CD4-positive, alpha-beta memory T cell (primary cell): ENCODE results near the gene KIAA1755. TPM values are rescaled to one million over a fixed set of nuclear protein-coding genes. Genes with fewer than 3 reads are reported as not detected.

ENCODE experiments used
- CTCF ChIA-PET: fragments of 350-600 bp; sonication (Branson Sonifier 250); formaldehyde crosslinking; loops from one replicate; lab custom pipeline; 2021; ENCODE audit warnings: inconsistent platforms; ENCODE audit not compliant: partially characterized antibody; lab: Charles Lee
- POLR2A ChIA-PET: fragments of 350-600 bp; sonication (Branson Sonifier 250); formaldehyde crosslinking; loops from one replicate; lab custom pipeline; 2021; ENCODE audit not compliant: partially characterized antibody; lab: Charles Lee
- DNase-seq, 5 donors: peaks; one replicate each; pipeline versions ENCODE4 v3.0.0 to v3.0.0-alpha.2; 2020 to 2022; ENCODE audit warnings: mixed read lengths in 1 of 5
- H3K27ac ChIP-seq: one replicate; pipeline ENCODE4 v1.7.0; 2013; ENCODE audit warnings: low read depth, low read length
- H3K27me3 ChIP-seq: 2 replicates; pipeline ENCODE4 v1.7.0; 2013; ENCODE audit warnings: mild to moderate bottlenecking, low read length, moderate library complexity; ENCODE audit not compliant: insufficient read depth
- H3K36me3 ChIP-seq: 2 replicates; pipeline ENCODE4 v1.7.0; 2013; ENCODE audit warnings: mild to moderate bottlenecking, low read length, moderate library complexity; ENCODE audit not compliant: insufficient read depth
- H3K4me1 ChIP-seq: 2 replicates; pipeline ENCODE4 v1.7.0; 2013; ENCODE audit warnings: mild to moderate bottlenecking, low read length, moderate library complexity; ENCODE audit not compliant: insufficient read depth
- H3K4me3 ChIP-seq, 2 donors: one replicate each; pipeline ENCODE4 v1.7.0; 2013; ENCODE audit warnings: low read length in 2 of 2, mild to moderate bottlenecking in 1 of 2
- H3K9me3 ChIP-seq, 2 donors: one replicate each; pipeline ENCODE4 v1.7.0; 2013; ENCODE audit warnings: low read length in 2 of 2, control low read depth in 1 of 2; ENCODE audit not compliant: control insufficient read depth in 1 of 2
- H3K27ac Mint-ChIP-seq, 7 donors: one replicate each; pipeline ENCODE4 v1.8.0; 2020 to 2021; ENCODE audit warnings: mixed read lengths in 7 of 7, mild to moderate bottlenecking in 6 of 7, inconsistent platforms in 3 of 7, moderate library complexity in 3 of 7
- H3K27me3 Mint-ChIP-seq, 2 donors: one replicate each; pipeline ENCODE4 v1.8.0; 2020 to 2021; ENCODE audit warnings: mixed read lengths in 2 of 2
- H3K36me3 Mint-ChIP-seq, 2 donors: one replicate each; pipeline ENCODE4 v1.8.0; 2020 to 2021; ENCODE audit warnings: mixed read lengths in 2 of 2, inconsistent platforms in 1 of 2, mild to moderate bottlenecking in 1 of 2
- H3K4me1 Mint-ChIP-seq, 4 donors: one replicate each; pipeline ENCODE4 v1.8.0; 2020 to 2021; ENCODE audit warnings: mixed read lengths in 4 of 4, mild to moderate bottlenecking in 1 of 4
- H3K4me3 Mint-ChIP-seq, 8 donors: one replicate each; pipeline ENCODE4 v1.8.0; 2020 to 2021; ENCODE audit warnings: mixed read lengths in 8 of 8, mild to moderate bottlenecking in 7 of 8, moderate library complexity in 6 of 8, inconsistent platforms in 3 of 8
- H3K9me3 Mint-ChIP-seq, 8 donors: one replicate each; pipeline ENCODE4 v1.8.0; 2020 to 2021; ENCODE audit warnings: mixed read lengths in 8 of 8, mild to moderate bottlenecking in 5 of 8, inconsistent platforms in 3 of 8, moderate library complexity in 1 of 8
- intact Hi-C: fragments of 100-400 bp; cut with micrococcal nuclease; formaldehyde crosslinking; loops from one replicate; pipeline ENCODE4 v1.15.1; 2023
- polyA plus RNA-seq, 2 donors: library from polyadenylated mRNA; unstranded; fragments of 300-500 nt; fragmentation: Illumina TruSeq; gene quantifications; one replicate each; pipeline ENCODE4 v1.2.3, GENCODE V29; 2021
- total RNA-seq, 2 experiments: library from RNA; stranded (reverse); gene quantifications; one replicate each; pipeline ENCODE4 v1.2.3, GENCODE V29; 2021

KIAA1755 gene
- total and polyA plus RNA-seq, 4 experiments from 2014 or later, result not detected

DNA sequence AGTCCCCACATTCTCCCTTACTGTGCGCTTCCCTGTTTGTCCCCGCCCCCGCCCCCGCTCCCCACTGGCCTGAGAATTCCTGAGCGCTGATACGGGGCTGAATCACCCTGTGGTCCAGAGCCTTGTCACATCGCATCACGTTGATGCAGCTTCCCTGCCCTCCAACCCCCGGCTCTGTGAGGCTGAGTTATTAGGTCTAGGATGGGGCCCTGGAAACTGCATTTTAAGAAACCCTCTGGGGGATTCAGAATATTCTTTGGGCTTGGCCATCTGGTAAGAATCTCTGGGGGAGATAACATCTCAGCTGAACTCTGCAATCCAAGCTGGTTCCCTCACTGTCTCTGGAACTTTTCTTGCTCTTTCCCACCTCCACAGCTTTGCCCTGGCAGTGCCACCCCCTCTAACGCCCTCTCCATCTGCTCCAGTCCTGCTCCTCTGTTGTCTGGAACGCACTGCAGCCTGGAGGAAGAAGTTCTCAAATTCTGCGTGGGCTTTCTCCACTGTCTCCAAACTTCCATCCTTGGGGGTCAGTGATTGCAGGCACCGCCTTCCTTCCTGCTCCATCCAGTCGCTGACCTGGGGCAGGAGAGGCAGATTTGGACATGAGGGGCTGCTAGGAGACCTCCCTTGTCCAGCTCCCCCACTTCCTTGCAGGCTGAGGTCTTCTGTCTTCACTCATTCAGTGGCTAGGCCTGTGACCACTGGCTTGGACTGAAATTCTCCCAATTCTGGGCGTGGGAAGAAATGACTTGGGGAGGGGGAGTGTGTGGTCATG, 42.6 kb downstream of the KIAA1755 start:
- H3K36me3 Mint-ChIP-seq, result no peaks in the 10 kb centered on the region
- Histone ChIP-seq H3K27ac (no peak overlapping the region), H3K27me3 (no peaks in the 10 kb centered on the region), H3K36me3 (no peaks in the 10 kb centered on the region), H3K4me1 (no peaks in the 10 kb centered on the region), H3K9me3 (no peaks in the 10 kb centered on the region), H3K4me3 (no peak overlapping the region)
- ChIA-PET CTCF (interaction anchor here (5.6 kb wide), 1 partner anchor 159 kb away, joined by 62 read pairs; no protein-coding TSS in a partner anchor), POLR2A (no interaction called here)
- peaks cover 0 to 1% (median 0%) of the 10 kb centered on the region in 8 donors for H3K9me3 Mint-ChIP-seq
- peaks cover 0 to 2% of the 10 kb centered on the region in 2 donors for H3K27me3 Mint-ChIP-seq
- intact Hi-C loops, result no loop called here
- no peak for DNase-seq
- H3K4me1 Mint-ChIP-seq, result peaks cover 0 to 6% (median 1%) of the 10 kb centered on the region in 4 donors
- no peak overlapping the region for H3K4me3 Mint-ChIP-seq
- H3K27ac Mint-ChIP-seq, result no peak overlapping the region

GRCh38 chr20:38216746-38217595, 43.6 kb downstream of the KIAA1755 start:
- no peaks in the 10 kb centered on the region for H3K9me3 ChIP-seq
- no peak overlapping the region for H3K27ac ChIP-seq
- intact Hi-C loops, result no loop called here
- H3K9me3 Mint-ChIP-seq, result peaks cover 0 to 1% (median 0%) of the 10 kb centered on the region in 8 donors
- H3K27ac Mint-ChIP-seq, result no peak overlapping the region
- H3K27me3 ChIP-seq, result no peaks in the 10 kb centered on the region
- no peaks in the 10 kb centered on the region for H3K36me3 Mint-ChIP-seq
- H3K4me3 Mint-ChIP-seq, result peak overlapping the region in 1 of 8 donors; percentile 27
- no peaks in the 10 kb centered on the region for H3K4me1 ChIP-seq
- peaks cover 0 to 2% of the 10 kb centered on the region in 2 donors for H3K27me3 Mint-ChIP-seq
- H3K36me3 ChIP-seq, result no peaks in the 10 kb centered on the region
- H3K4me1 Mint-ChIP-seq, result peaks cover 0 to 4% (median 0%) of the 10 kb centered on the region in 4 donors
- no peak for DNase-seq
- no peak overlapping the region for H3K4me3 ChIP-seq
- ChIA-PET POLR2A (no interaction called here), CTCF (interaction anchor here (0.6 to 5.6 kb wide), 5 partner anchors 8 to 653 kb away, joined by 3 to 62 read pairs (median 6); no protein-coding TSS in a partner anchor)

DNA sequence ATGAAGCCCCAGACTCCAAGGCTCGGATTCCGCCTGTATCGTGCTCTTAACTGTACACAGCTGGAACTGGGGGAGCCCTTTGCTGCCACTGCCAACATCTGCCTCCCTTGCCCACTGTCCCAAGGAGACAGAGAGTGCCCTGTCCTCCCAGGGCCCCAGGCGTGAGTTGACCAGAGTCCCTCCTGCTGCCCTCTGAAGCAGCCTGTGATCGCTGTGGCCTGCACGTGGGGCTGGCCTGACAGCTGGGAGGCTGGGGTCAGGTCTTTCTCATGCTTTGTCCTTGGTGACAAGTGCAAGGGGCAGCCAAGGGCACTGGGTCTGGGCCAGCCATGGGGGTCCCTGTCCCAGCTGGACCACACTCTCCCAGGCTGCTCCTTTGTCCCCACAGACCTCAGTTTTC, 44.3 kb downstream of the KIAA1755 start:
- peaks cover 0 to 1% (median 0%) of the 10 kb centered on the region in 8 donors for H3K9me3 Mint-ChIP-seq
- CTCF ChIA-PET, result interaction anchor here (0.9 to 3.1 kb wide), 3 partner anchors 9 to 652 kb away, joined by 3 to 17 read pairs (median 6); no protein-coding TSS in a partner anchor
- Histone ChIP-seq H3K27ac (no peak overlapping the region), H3K4me1 (no peaks in the 10 kb centered on the region), H3K9me3 (no peaks in the 10 kb centered on the region), H3K27me3 (no peaks in the 10 kb centered on the region), H3K4me3 (no peak overlapping the region), H3K36me3 (no peaks in the 10 kb centered on the region)
- intact Hi-C loops, result no loop called here
- POLR2A ChIA-PET, result no interaction called here
- no peak overlapping the region for H3K27ac Mint-ChIP-seq
- peaks cover 2% of the 10 kb centered on the region in 2 donors for H3K27me3 Mint-ChIP-seq
- H3K36me3 Mint-ChIP-seq, result no peaks in the 10 kb centered on the region
- DNase-seq, result no peak
- no peak overlapping the region for H3K4me3 Mint-ChIP-seq
- H3K4me1 Mint-ChIP-seq, result peaks cover 0 to 4% (median 0%) of the 10 kb centered on the region in 4 donors

DNA sequence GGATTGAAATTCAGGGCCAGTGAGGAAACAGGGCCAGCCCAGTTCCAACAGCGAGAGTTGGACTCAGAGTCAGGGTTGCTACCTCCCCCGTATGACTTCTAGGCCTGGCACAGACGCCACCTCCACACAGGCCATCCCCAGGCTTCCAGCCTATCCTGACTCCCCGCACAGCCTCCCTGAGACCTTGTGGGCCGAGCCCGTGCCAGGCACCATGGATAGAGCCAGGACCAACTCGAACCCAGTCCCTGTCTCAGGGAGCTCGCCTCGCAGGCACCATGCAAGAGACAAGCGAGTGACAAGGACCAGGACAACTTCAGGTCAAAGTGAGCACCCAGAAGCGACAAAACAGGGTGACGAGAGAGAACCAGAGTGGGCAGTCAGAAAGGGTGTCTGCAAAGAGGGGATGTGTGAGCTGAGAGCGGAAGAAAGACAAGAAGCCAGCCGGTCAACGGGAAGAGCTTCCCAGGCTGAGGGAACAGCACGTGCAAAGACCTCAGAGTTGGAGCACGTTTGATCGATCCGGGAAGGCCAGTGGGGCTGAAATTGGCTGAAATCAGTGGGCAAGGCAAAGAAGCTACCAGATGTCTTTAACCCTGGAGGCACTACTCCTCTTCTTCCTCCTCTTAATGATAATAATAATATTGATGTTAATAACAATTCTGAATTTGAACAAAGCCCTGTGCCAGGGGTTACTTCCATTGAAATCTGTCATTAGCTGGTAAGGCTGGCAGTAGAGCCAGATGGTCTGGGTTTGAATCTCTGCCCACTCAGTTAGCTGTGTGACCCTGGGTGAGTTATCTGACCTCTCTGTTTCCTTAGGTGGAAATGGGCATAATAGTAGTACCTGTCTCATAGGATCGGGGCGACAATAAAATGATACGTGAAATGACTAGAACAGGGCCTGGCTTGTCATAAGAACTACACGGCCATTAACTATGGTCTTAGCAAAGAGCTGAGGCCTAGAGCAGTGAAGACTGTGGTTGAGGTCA, 45.0 kb downstream of the KIAA1755 start:
- Histone ChIP-seq H3K4me1 (no peaks in the 10 kb centered on the region), H3K4me3 (no peak overlapping the region), H3K9me3 (no peaks in the 10 kb centered on the region), H3K27me3 (no peaks in the 10 kb centered on the region), H3K27ac (no peak overlapping the region), H3K36me3 (no peaks in the 10 kb centered on the region)
- no peak overlapping the region for H3K4me3 Mint-ChIP-seq
- no peaks in the 10 kb centered on the region for H3K36me3 Mint-ChIP-seq
- no peak for DNase-seq
- peaks cover 0 to 2% of the 10 kb centered on the region in 2 donors for H3K27me3 Mint-ChIP-seq
- no peaks in the 10 kb centered on the region for H3K4me1 Mint-ChIP-seq
- H3K27ac Mint-ChIP-seq, result no peak overlapping the region
- ChIA-PET CTCF (interaction anchor here (0.9 to 3.1 kb wide), 3 partner anchors 10 to 651 kb away, joined by 3 to 17 read pairs (median 6); no protein-coding TSS in a partner anchor), POLR2A (no interaction called here)
- H3K9me3 Mint-ChIP-seq, result peaks cover 0 to 1% (median 0%) of the 10 kb centered on the region in 8 donors
- intact Hi-C loops, result no loop called here

DNA sequence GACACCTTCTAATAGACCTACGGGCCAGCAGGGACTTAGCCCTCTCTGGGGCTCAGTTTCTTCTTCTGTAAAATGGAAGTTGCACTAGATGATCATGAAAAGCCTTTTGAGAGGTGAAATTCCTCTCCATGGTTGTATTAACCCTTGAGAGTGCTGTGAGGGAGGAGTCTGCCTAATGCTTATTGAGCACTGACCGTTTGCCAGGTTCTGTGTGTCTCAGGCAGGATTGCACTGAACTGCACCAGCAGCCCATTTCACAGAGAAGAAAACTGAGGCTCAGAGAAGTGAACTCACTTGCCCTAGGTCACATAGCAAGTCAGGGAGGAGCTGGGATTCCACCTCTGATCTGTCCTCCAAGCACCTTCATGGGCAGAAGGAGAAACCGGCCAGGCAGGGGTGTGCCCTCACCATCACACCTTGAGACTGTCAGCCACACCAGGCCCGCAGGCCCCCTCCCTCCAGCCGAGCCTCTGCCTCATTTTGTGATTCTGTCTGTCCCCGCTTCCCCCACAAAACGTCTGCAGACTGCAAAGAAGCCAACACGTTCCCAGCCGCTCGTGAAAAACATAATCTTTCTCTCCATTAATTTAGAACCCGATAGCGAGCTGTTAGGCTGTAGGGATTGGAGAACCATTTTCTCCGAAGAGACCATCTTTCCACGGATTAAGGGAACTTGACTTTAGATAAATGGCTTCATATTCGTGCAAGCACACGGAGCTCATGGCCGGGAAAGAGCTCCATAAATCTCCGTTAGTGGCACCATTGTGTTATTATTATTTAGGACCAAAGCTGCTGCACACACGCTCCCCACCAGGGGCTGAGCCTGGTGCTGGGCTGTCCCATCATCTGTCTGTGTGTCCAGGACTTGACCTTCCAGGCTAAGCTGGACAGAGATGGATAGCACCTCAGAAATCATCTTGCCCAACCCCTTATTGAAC, 46.0 kb downstream of the KIAA1755 start:
- no peaks in the 10 kb centered on the region for H3K4me1 ChIP-seq
- no peak for DNase-seq
- H3K36me3 ChIP-seq, result no peaks in the 10 kb centered on the region
- Mint-ChIP-seq H3K36me3 (no peaks in the 10 kb centered on the region), H3K4me1 (no peaks in the 10 kb centered on the region), H3K27me3 (peaks cover 0 to 2% of the 10 kb centered on the region in 2 donors), H3K27ac (no peak overlapping the region), H3K9me3 (peaks cover 0 to 1% (median 0%) of the 10 kb centered on the region in 8 donors), H3K4me3 (no peak overlapping the region)
- no peaks in the 10 kb centered on the region for H3K9me3 ChIP-seq
- intact Hi-C loops, result no loop called here
- no peaks in the 10 kb centered on the region for H3K27me3 ChIP-seq
- ChIA-PET CTCF (interaction anchor here (2.0 to 3.1 kb wide), 2 partner anchors 10 to 157 kb away, joined by 6 to 17 read pairs; no protein-coding TSS in a partner anchor), POLR2A (no interaction called here)
- H3K4me3 ChIP-seq, result no peak overlapping the region
- H3K27ac ChIP-seq, result no peak overlapping the region

DNA sequence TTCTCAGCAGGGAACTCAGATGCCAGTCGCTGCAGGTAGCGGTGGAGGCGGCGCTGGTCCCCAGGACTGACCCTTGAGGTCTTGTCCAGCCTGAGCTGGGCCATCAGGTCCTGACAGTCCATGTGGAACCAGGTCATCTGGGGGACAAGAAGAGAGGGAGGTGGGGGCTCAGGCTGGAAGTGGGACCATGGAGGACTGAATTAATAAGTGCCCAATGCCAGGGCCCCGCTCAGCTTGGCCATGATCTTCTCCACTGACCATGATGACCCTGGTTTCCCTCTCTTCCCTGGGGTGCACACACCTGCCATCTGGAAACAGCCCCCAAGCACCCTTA, 47.0 kb downstream of the KIAA1755 start:
- Histone ChIP-seq H3K4me1 (no peaks in the 10 kb centered on the region), H3K36me3 (no peaks in the 10 kb centered on the region), H3K27me3 (no peaks in the 10 kb centered on the region), H3K27ac (no peak overlapping the region), H3K4me3 (no peak overlapping the region), H3K9me3 (no peaks in the 10 kb centered on the region)
- no peaks in the 10 kb centered on the region for H3K36me3 Mint-ChIP-seq
- H3K27me3 Mint-ChIP-seq, result peaks cover 0 to 4% of the 10 kb centered on the region in 2 donors
- POLR2A ChIA-PET, result no interaction called here
- DNase-seq, result no peak
- CTCF ChIA-PET, result interaction anchor here (0.5 to 1.9 kb wide), 2 partner anchors 8 to 29 kb away, joined by 3 to 17 read pairs; no protein-coding TSS in a partner anchor
- H3K4me3 Mint-ChIP-seq, result no peak overlapping the region
- no peak overlapping the region for H3K27ac Mint-ChIP-seq
- intact Hi-C loops, result no loop called here
- H3K4me1 Mint-ChIP-seq, result no peaks in the 10 kb centered on the region
- peaks cover 0 to 1% (median 0%) of the 10 kb centered on the region in 8 donors for H3K9me3 Mint-ChIP-seq
